Uterus (tissue), 4 donors: Measurements from ENCODE around the gene FXR1. TPM values are rescaled to one million over a fixed set of nuclear protein-coding genes. Genes with fewer than 3 reads are reported as not detected.
A peak's percentile ranks its signal among the peaks of the same experiment; 100 is the strongest.
"Not testable (repeated sequence)": the region's sequence is repeated elsewhere in the genome, so short reads cannot be mapped to it uniquely, and the experiment has no call there.

Source experiments
- DNase-seq, 2 donors: peaks; one replicate each; pipeline ENCODE4 v3.0.0-alpha.2; 2019 to 2020
- H3K27ac ChIP-seq, 2 donors: fragments of 200-600 bp; sonication (generic); 1 replicate in 1 of 2; 2 replicates in 1 of 2; pipeline ENCODE4 v1.5.1; 2016 to 2018
- H3K27me3 ChIP-seq, 2 donors: fragments of 200-600 bp; sonication (generic); one replicate each; pipeline ENCODE4 v1.5.1; 2018 to 2019; ENCODE audit warnings: control low read depth in 1 of 2
- H3K36me3 ChIP-seq, 2 donors: fragments of 200-600 bp; sonication (generic); one replicate each; pipeline ENCODE4 v1.5.1; 2019; ENCODE audit warnings: control low read depth in 1 of 2
- H3K4me1 ChIP-seq, 2 donors: fragments of 200-600 bp; sonication (generic); one replicate each; pipeline ENCODE4 v1.5.1; 2018 to 2019; ENCODE audit warnings: control low read depth in 1 of 2
- H3K4me3 ChIP-seq, 2 donors: fragments of 200-600 bp; sonication (generic); 1 replicate in 1 of 2; 2 replicates in 1 of 2; pipeline ENCODE4 v1.5.1; 2018 to 2019; ENCODE audit warnings: mild to moderate bottlenecking in 1 of 2
- H3K9me3 ChIP-seq, 2 donors: fragments of 200-600 bp; sonication (generic); one replicate each; pipeline ENCODE4 v1.5.1; 2019; ENCODE audit warnings: control low read depth in 1 of 2
- CTCF ChIP-seq, 4 experiments: fragments of 200-600 bp in 2 of 4; fragments of 450-650 bp in 2 of 4; sonication (generic) in 2 of 4; IDR thresholded peaks; one replicate each; pipeline ENCODE4 v1.5.1; 2016 to 2019; ENCODE audit warnings: antibody characterized with exemption in 4 of 4, mild to moderate bottlenecking in 2 of 4, moderate library complexity in 1 of 4
- POLR2A ChIP-seq, 2 donors: fragments of 450-650 bp; IDR thresholded peaks; one replicate each; pipeline ENCODE4 v1.6.1; 2016; ENCODE audit warnings: antibody characterized with exemption in 2 of 2, mild to moderate bottlenecking in 1 of 2, moderate library complexity in 1 of 2
- intact Hi-C: fragments of 100-400 bp; cut with DNase I; formaldehyde crosslinking; loops from one replicate; pipeline ENCODE4 v1.15.1; 2023; ENCODE audit warnings: low total_unique reads
- total RNA-seq, 4 donors: library from RNA; depleted of rRNA in 3 of 4; stranded (reverse); fragments of >200 nt in 3 of 4; gene quantifications; one replicate each; pipeline versions ENCODE4 v1.1.0 to v1.2.4, GENCODE V29; 2014 to 2023
- donor health status: DM: yes; HTN: yes; CAD: no.

FXR1 gene
- total RNA-seq, result 100 to 1,000 TPM in 2 of 4 donors, 10 to 100 TPM in 2; 84.5 to 236 (median 108) TPM

- Histone ChIP-seq H3K27ac (peak within 1 kb of the TSS; percentile 82 to 98), H3K4me3 (peak within 1 kb of the TSS; percentile 74 to 85), H3K9me3 (no peaks in the 10 kb centered on the region), H3K4me1 (peaks cover 0 to 5% of the 10 kb centered on the region in 2 donors), H3K36me3 (no peaks in the 10 kb centered on the region), H3K27me3 (no peaks in the 10 kb centered on the region)
- peak; percentile 79 to 84 for DNase-seq
- intact Hi-C loops, result no loop called here
- peak; percentile 72 to 88 (median 78) for TF ChIP-seq CTCF (IDR thresholded peaks at IDR 0.05)
- peak; percentile 60 to 79 for TF ChIP-seq POLR2A (IDR thresholded peaks at IDR 0.05)
These were observed at the start of gene FXR1 for GRCh38 chr3:180912304-180913296. Gene FXR1 (plus strand): TSS chr3:180912670. CDS start chr3:180912686, 16 bp downstream.

- intact Hi-C loops, result no loop called here
- no peaks in the 10 kb centered on the region for H3K27me3 ChIP-seq
- H3K36me3 ChIP-seq, result no peaks in the 10 kb centered on the region
- peak; percentile 21 to 36 for DNase-seq
- TF ChIP-seq POLR2A (IDR thresholded peaks at IDR 0.05) (no peak), CTCF (IDR thresholded peaks at IDR 0.05) (no peak)
- no peaks in the 10 kb centered on the region for H3K4me1 ChIP-seq
- peak overlapping the region; percentile 21 to 51 for H3K4me3 ChIP-seq
- no peaks in the 10 kb centered on the region for H3K9me3 ChIP-seq
- peak overlapping the region; percentile 35 to 43 for H3K27ac ChIP-seq
These were observed 42.3 kb upstream of the FXR1 start for GRCh38 chr3:180870008-180870699.

- no peaks in the 10 kb centered on the region for H3K9me3 ChIP-seq
- no peak for TF ChIP-seq CTCF (IDR thresholded peaks at IDR 0.05)
- no peak for TF ChIP-seq POLR2A (IDR thresholded peaks at IDR 0.05)
- intact Hi-C loops, result no loop called here
- H3K36me3 ChIP-seq, result no peaks in the 10 kb centered on the region
- H3K27ac ChIP-seq, result no peak overlapping the region
- H3K4me3 ChIP-seq, result no peak overlapping the region
- no peaks in the 10 kb centered on the region for H3K4me1 ChIP-seq
- H3K27me3 ChIP-seq, result no peaks in the 10 kb centered on the region
- DNase-seq, result no peak
These were observed 40.6 kb upstream of the FXR1 start for GRCh38 chr3:180871901-180872300.

GRCh38 chr3:180872430-180872829 is 40.0 kb upstream of the FXR1 start:
- intact Hi-C loops, H3K27me3 ChIP-seq, H3K36me3 ChIP-seq, H3K4me3 ChIP-seq, H3K27ac ChIP-seq, H3K4me1 ChIP-seq, H3K9me3 ChIP-seq, DNase-seq: not testable (repeated sequence)

GRCh38 chr3:180875124-180875698 is 37.3 kb upstream of the FXR1 start:
- Histone ChIP-seq H3K9me3 (no peaks in the 10 kb centered on the region), H3K4me1 (no peaks in the 10 kb centered on the region), H3K27me3 (no peaks in the 10 kb centered on the region), H3K4me3 (no peak overlapping the region), H3K36me3 (no peaks in the 10 kb centered on the region), H3K27ac (no peak overlapping the region)
- intact Hi-C loops, result no loop called here
- DNase-seq, result no peak
- no peak for TF ChIP-seq CTCF (IDR thresholded peaks at IDR 0.05)
- no peak for TF ChIP-seq POLR2A (IDR thresholded peaks at IDR 0.05)
